ENCODE data around the gene APMAP.
A peak's percentile ranks its signal among the peaks of the same experiment; 100 is the strongest.

APMAP gene

DNA sequence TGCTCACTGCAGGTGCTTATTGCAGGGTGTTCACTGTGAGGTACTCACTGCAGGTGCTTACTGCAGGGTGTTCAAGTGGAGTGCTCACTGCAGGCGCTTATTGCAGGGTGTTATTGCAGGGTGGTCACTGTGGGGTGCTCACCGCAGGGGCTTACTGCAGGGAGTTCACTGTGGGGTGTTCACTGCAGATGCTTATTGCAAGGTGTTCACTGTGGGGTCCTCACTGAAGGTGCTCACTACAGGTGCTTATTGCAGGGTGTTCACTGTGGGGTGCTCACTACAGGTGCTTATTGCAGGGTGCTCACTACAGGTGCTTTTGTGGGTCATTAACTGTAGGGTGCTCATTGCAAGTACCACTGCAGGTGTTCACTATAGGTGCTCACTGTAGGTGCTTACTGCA, 20.2 kb downstream of the APMAP start:
- Mint-ChIP-seq H3K27ac (no peak overlapping the region), H3K4me3 (no peak overlapping the region), H3K27me3 (no peaks in the 10 kb centered on the region), H3K9me3 (peaks cover 7% of the 10 kb centered on the region), H3K4me1 (no peaks in the 10 kb centered on the region), H3K36me3 (peaks cover 85% of the 10 kb centered on the region)
- no peak for ATAC-seq

GRCh38 chr20:24971376-24972101, 21.0 kb downstream of the APMAP start:
- H3K27me3 Mint-ChIP-seq, result no peaks in the 10 kb centered on the region
- peaks cover 82% of the 10 kb centered on the region for H3K36me3 Mint-ChIP-seq
- ATAC-seq, result no peak
- H3K27ac Mint-ChIP-seq, result no peak overlapping the region
- peaks cover 4% of the 10 kb centered on the region for H3K9me3 Mint-ChIP-seq
- no peak overlapping the region for H3K4me3 Mint-ChIP-seq
- H3K4me1 Mint-ChIP-seq, result no peaks in the 10 kb centered on the region

DNA sequence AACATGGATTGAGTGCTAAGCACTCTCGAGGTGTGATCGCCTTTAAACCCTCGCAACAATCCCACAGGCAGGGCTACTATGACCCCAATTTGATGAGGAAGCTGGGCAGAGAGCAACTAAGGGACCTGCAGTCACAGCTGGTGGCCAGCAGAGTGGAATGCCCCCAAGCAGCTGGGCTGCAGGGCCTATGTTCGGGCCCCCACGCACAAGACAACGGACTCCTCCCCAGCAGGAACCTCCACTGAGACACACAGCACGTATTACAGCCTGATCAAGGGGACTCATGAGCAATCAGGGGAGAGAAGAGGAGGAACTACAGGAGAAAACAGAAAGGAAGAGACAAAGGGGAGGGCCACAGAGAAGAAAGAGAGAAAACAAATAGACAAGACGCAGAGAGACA, 21.8 kb downstream of the APMAP start:
- H3K4me3 Mint-ChIP-seq, result no peak overlapping the region
- H3K4me1 Mint-ChIP-seq, result no peaks in the 10 kb centered on the region
- H3K27me3 Mint-ChIP-seq, result no peaks in the 10 kb centered on the region
- H3K9me3 Mint-ChIP-seq, result no peaks in the 10 kb centered on the region
- H3K27ac Mint-ChIP-seq, result no peak overlapping the region
- ATAC-seq, result no peak
- peaks cover 82% of the 10 kb centered on the region for H3K36me3 Mint-ChIP-seq

DNA sequence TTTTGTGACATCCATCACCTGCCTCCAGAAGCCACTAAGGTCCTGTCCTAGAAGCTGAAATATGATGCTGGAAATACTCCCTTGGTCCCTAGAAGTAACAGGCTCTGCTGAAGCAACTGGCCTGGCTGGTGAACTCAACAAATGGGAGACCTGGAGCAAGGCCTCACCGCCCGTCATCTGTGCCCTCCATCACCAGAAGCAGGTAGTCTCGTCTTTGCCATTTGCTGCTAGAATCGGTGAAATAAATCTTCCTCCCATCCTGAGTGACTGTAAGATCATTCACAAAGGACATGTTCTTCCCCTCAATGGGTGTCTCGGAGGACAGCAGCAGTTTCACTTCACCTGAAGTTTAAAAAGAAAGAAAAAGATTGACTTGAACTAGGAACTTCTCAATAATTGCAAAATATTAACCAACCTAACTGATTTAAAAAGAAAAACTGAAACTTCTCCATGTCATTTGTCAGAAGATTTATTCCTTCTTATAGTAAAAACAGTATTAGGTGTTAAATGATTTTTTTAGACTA, 22.5 kb downstream of the APMAP start:
- H3K36me3 Mint-ChIP-seq, result peaks cover 82% of the 10 kb centered on the region
- H3K27me3 Mint-ChIP-seq, result no peaks in the 10 kb centered on the region
- no peaks in the 10 kb centered on the region for H3K4me1 Mint-ChIP-seq
- H3K4me3 Mint-ChIP-seq, result no peak overlapping the region
- no peaks in the 10 kb centered on the region for H3K9me3 Mint-ChIP-seq
- no peak overlapping the region for H3K27ac Mint-ChIP-seq
- no peak for ATAC-seq

- H3K9me3 Mint-ChIP-seq, result no peaks in the 10 kb centered on the region
- no peak for ATAC-seq
- H3K36me3 Mint-ChIP-seq, result peaks cover 81% of the 10 kb centered on the region
- no peak overlapping the region for H3K4me3 Mint-ChIP-seq
- no peak overlapping the region for H3K27ac Mint-ChIP-seq
- no peaks in the 10 kb centered on the region for H3K27me3 Mint-ChIP-seq
- H3K4me1 Mint-ChIP-seq, result no peaks in the 10 kb centered on the region
Observed at GRCh38 chr20:24969186-24970029, 23.1 kb downstream of the APMAP start.

DNA sequence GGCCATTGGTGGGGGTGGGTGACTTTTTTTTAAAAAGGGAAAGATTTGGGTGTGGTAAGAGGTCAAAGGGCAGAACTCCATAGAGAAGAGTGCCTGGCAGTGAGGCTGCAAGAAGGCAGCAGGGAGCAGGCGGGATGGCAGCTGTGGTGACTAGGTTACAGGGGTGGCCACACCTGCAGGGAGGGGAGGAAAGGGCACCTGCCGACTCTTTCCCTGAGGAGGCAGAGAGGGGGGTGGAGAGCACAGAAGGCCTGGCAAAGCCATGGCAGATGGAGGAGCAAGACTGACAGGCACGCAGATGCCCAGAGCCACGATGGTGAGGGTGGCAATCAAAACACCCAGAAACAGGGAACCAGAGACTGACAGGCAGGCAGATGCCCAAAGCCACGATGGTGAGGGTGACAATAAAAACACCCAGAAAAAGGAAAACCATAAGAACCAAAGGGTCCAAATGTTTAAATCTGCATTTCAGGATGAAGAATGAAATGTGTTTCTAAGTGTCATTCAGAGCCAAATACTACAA, 24.2 kb downstream of the APMAP start:
- no peaks in the 10 kb centered on the region for H3K4me1 Mint-ChIP-seq
- no peak for ATAC-seq
- no peak overlapping the region for H3K4me3 Mint-ChIP-seq
- no peaks in the 10 kb centered on the region for H3K9me3 Mint-ChIP-seq
- H3K36me3 Mint-ChIP-seq, result peaks cover 76% of the 10 kb centered on the region
- H3K27me3 Mint-ChIP-seq, result no peaks in the 10 kb centered on the region
- no peak overlapping the region for H3K27ac Mint-ChIP-seq

GRCh38 chr20:24966317-24967012, 26.1 kb downstream of the APMAP start:
- no peak for ATAC-seq
- Mint-ChIP-seq H3K27me3 (no peaks in the 10 kb centered on the region), H3K4me1 (no peaks in the 10 kb centered on the region), H3K9me3 (no peaks in the 10 kb centered on the region), H3K4me3 (no peak overlapping the region), H3K36me3 (peaks cover 88% of the 10 kb centered on the region), H3K27ac (no peak overlapping the region)

GRCh38 chr20:24965065-24965919, 27.3 kb downstream of the APMAP start:
- H3K36me3 Mint-ChIP-seq, result peaks cover 80% of the 10 kb centered on the region
- H3K27me3 Mint-ChIP-seq, result no peaks in the 10 kb centered on the region
- peak; percentile 51 for ATAC-seq
- no peak overlapping the region for H3K27ac Mint-ChIP-seq
- no peaks in the 10 kb centered on the region for H3K4me1 Mint-ChIP-seq
- H3K4me3 Mint-ChIP-seq, result no peak overlapping the region
- H3K9me3 Mint-ChIP-seq, result no peaks in the 10 kb centered on the region

DNA sequence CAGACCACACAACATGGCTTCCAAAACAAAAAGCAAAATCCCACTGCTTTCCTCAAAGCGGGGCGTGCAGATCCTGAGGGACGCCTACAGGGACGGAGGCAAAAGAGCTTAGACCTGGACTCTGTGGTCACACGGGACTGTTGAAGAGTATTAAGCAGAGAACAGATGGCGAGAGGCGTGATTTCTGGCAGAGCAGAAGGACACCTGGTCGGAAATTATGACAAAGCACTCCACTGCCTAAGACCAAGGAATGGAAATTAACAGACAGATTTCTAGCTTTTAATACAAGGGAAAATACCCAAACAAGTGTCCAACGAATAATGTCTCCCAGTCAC, 28.1 kb downstream of the APMAP start:
- H3K9me3 Mint-ChIP-seq, result no peaks in the 10 kb centered on the region
- H3K27me3 Mint-ChIP-seq, result no peaks in the 10 kb centered on the region
- peaks cover 78% of the 10 kb centered on the region for H3K36me3 Mint-ChIP-seq
- no peak overlapping the region for H3K27ac Mint-ChIP-seq
- no peaks in the 10 kb centered on the region for H3K4me1 Mint-ChIP-seq
- H3K4me3 Mint-ChIP-seq, result no peak overlapping the region
- ATAC-seq, result no peak

GRCh38 chr20:24963672-24964505, 28.7 kb downstream of the APMAP start:
- ATAC-seq, result no peak
- H3K4me1 Mint-ChIP-seq, result no peaks in the 10 kb centered on the region
- no peak overlapping the region for H3K27ac Mint-ChIP-seq
- peaks cover 73% of the 10 kb centered on the region for H3K36me3 Mint-ChIP-seq
- H3K4me3 Mint-ChIP-seq, result no peak overlapping the region
- H3K9me3 Mint-ChIP-seq, result no peaks in the 10 kb centered on the region
- no peaks in the 10 kb centered on the region for H3K27me3 Mint-ChIP-seq

DNA sequence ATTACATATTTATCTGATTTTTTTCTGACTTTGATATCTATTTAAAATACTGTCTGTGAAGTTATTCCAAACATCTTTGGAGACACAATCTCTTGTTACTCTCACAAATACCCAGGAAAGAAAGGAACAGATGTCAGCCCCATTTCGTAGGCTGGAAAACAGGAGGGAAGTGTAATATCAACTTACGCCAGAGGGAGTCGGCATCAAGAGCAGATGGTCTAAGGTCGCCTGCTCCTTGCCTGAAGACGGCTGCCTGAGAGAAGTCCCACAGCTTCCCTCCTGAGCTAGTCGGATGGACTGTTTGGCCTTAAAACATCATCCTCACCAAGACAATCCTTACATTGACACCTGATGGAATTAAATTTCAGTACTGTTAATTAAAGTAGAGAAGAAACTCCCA, 30.0 kb downstream of the APMAP start:
- H3K27ac Mint-ChIP-seq, result no peak overlapping the region
- no peak overlapping the region for H3K4me3 Mint-ChIP-seq
- no peaks in the 10 kb centered on the region for H3K4me1 Mint-ChIP-seq
- H3K36me3 Mint-ChIP-seq, result peaks cover 65% of the 10 kb centered on the region
- no peaks in the 10 kb centered on the region for H3K9me3 Mint-ChIP-seq
- no peaks in the 10 kb centered on the region for H3K27me3 Mint-ChIP-seq
- ATAC-seq, result no peak

DNA sequence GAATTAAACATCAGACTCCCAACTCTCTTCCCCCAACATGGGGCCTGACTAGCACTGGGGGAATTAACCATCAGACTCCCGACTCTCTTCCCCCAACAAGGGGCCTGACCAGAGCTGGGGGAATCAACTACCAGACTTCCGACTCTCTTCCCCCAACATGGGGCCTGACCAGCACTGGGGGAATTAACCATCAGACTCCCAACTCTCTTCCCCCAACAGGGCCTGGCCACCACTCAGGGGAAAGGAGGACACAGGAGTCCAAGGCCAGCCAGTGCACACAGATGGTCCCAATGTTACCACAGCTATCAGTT, 30.4 kb downstream of the APMAP start:
- peaks cover 61% of the 10 kb centered on the region for H3K36me3 Mint-ChIP-seq
- H3K4me1 Mint-ChIP-seq, result no peaks in the 10 kb centered on the region
- H3K4me3 Mint-ChIP-seq, result no peak overlapping the region
- H3K27ac Mint-ChIP-seq, result no peak overlapping the region
- no peak for ATAC-seq
- H3K9me3 Mint-ChIP-seq, result no peaks in the 10 kb centered on the region
- H3K27me3 Mint-ChIP-seq, result no peaks in the 10 kb centered on the region

DNA sequence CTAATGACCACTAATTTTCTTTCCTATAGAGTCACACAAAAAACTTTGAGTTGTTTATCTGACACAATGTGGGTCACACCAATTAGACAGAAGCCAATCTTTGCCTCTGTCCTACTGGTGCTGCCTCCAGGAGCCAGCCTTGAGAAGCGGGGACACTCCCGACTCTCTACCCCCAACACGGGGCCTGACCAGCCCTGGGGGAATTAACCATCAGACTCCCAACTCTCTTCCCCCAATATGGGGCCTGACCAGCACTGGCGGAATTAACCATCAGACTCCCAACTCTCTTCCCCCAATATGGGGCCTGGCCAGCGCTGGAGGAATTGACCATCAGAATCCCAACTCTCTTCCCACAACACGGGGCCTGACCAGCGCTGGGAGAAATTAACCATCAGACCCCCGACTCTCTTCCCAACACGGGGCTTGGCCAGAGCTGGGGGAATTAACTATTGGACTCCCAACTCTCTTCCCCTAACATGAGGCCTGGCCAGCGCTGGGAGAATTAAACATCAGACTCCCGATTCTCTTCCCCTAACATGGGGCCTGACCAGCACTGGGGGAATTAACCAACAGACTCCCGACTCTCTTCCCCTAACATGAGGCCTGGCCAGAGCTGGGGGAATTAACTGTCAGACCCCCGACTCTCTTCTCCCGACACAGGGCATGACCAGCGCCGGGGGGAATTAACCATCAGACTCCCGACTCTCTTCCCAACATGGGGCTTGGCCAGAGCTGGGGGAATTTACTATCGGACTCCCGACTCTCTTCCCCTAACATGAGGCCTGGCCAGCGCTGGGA, 31.0 kb downstream of the APMAP start:
- no peak for ATAC-seq
- Mint-ChIP-seq H3K4me1 (no peaks in the 10 kb centered on the region), H3K36me3 (peaks cover 59% of the 10 kb centered on the region), H3K4me3 (no peak overlapping the region), H3K27me3 (no peaks in the 10 kb centered on the region), H3K9me3 (no peaks in the 10 kb centered on the region), H3K27ac (no peak overlapping the region)

Data from stimulated activated memory B cell treated with anti-CD40 and anti-IgM and Interleukin-4, amounts not matched to agents 10 μg/mL and 1 μg/mL and 100 μg/mL, for 72 hours (primary cell).